ENCODE data around the gene AHRR.

AHRR gene

GRCh38 chr5:302966-303365 is 18.5 kb upstream of the AHRR start:
- no peak for TF ChIP-seq FOXM1 (IDR thresholded peaks at IDR 0.05; ENCODE audit: borderline replicate concordance, low read depth)
- TF ChIP-seq TAF1 (IDR thresholded peaks at IDR 0.05; ENCODE audit: low read depth): no peak
- no peak for TF ChIP-seq NFIC (IDR thresholded peaks at IDR 0.05)
- no peak for TF ChIP-seq TCF12 (IDR thresholded peaks at IDR 0.05; ENCODE audit: low read depth)
- TF ChIP-seq MAX (IDR thresholded peaks at IDR 0.05): no peak
- TF ChIP-seq EP300 (IDR thresholded peaks at IDR 0.05; ENCODE audit: borderline replicate concordance): no peak
- TF ChIP-seq TEAD4 (IDR thresholded peaks at IDR 0.05): no peak
- TF ChIP-seq ZBTB7A (IDR thresholded peaks at IDR 0.05; ENCODE audit: low read depth): no peak
- no peak for TF ChIP-seq YY1 (IDR thresholded peaks at IDR 0.05; ENCODE audit: low read depth)
- TF ChIP-seq EGR1 (IDR thresholded peaks at IDR 0.05): no peak
- no peak for TF ChIP-seq REST (IDR thresholded peaks at IDR 0.05; ENCODE audit: low read depth)
- TF ChIP-seq RAD21 (IDR thresholded peaks at IDR 0.05; ENCODE audit: low read depth): no peak
- TF ChIP-seq CREB1 (IDR thresholded peaks at IDR 0.05; ENCODE audit: low read depth): no peak
- no peak for TF ChIP-seq CEBPB (IDR thresholded peaks at IDR 0.05)
- TF ChIP-seq USF1 (IDR thresholded peaks at IDR 0.05): no peak

GRCh38 chr5:305050-305449 is 16.5 kb upstream of the AHRR start:
- TF ChIP-seq MAX (IDR thresholded peaks at IDR 0.05) (no peak), TAF1 (IDR thresholded peaks at IDR 0.05; ENCODE audit: low read depth) (no peak), USF1 (IDR thresholded peaks at IDR 0.05) (no peak), EP300 (IDR thresholded peaks at IDR 0.05; ENCODE audit: borderline replicate concordance) (no peak), ZBTB7A (IDR thresholded peaks at IDR 0.05; ENCODE audit: low read depth) (no peak), RAD21 (IDR thresholded peaks at IDR 0.05; ENCODE audit: low read depth) (no peak), YY1 (IDR thresholded peaks at IDR 0.05; ENCODE audit: low read depth) (no peak), NFIC (IDR thresholded peaks at IDR 0.05) (no peak), REST (IDR thresholded peaks at IDR 0.05; ENCODE audit: low read depth) (no peak), TCF12 (IDR thresholded peaks at IDR 0.05; ENCODE audit: low read depth) (no peak), EGR1 (IDR thresholded peaks at IDR 0.05) (no peak), FOXM1 (IDR thresholded peaks at IDR 0.05; ENCODE audit: borderline replicate concordance, low read depth) (no peak), TEAD4 (IDR thresholded peaks at IDR 0.05) (no peak), CEBPB (IDR thresholded peaks at IDR 0.05) (no peak), CREB1 (IDR thresholded peaks at IDR 0.05; ENCODE audit: low read depth) (no peak)

GRCh38 chr5:305459-305858 is 16.1 kb upstream of the AHRR start:
- TF ChIP-seq TEAD4 (IDR thresholded peaks at IDR 0.05) (no peak), REST (IDR thresholded peaks at IDR 0.05; ENCODE audit: low read depth) (no peak), CREB1 (IDR thresholded peaks at IDR 0.05; ENCODE audit: low read depth) (no peak), FOXM1 (IDR thresholded peaks at IDR 0.05; ENCODE audit: borderline replicate concordance, low read depth) (no peak), TAF1 (IDR thresholded peaks at IDR 0.05; ENCODE audit: low read depth) (no peak), CEBPB (IDR thresholded peaks at IDR 0.05) (no peak), NFIC (IDR thresholded peaks at IDR 0.05) (no peak), EP300 (IDR thresholded peaks at IDR 0.05; ENCODE audit: borderline replicate concordance) (no peak), MAX (IDR thresholded peaks at IDR 0.05) (no peak), TCF12 (IDR thresholded peaks at IDR 0.05; ENCODE audit: low read depth) (no peak), RAD21 (IDR thresholded peaks at IDR 0.05; ENCODE audit: low read depth) (no peak), ZBTB7A (IDR thresholded peaks at IDR 0.05; ENCODE audit: low read depth) (no peak), USF1 (IDR thresholded peaks at IDR 0.05) (no peak), YY1 (IDR thresholded peaks at IDR 0.05; ENCODE audit: low read depth) (no peak), EGR1 (IDR thresholded peaks at IDR 0.05) (no peak)
